GM21447 (cell line): Measurements from ENCODE around the gene CARD8.
"Not testable (repeated sequence)": the region's sequence is repeated elsewhere in the genome, so short reads cannot be mapped to it uniquely, and the experiment has no call there.

Experiments
- ATAC-seq: cut with Tn5 transposase; IDR thresholded peaks from one replicate; pipeline ENCODE4 v1.9.1; 2021; ENCODE audit not compliant: unreplicated experiment

CARD8 gene

DNA sequence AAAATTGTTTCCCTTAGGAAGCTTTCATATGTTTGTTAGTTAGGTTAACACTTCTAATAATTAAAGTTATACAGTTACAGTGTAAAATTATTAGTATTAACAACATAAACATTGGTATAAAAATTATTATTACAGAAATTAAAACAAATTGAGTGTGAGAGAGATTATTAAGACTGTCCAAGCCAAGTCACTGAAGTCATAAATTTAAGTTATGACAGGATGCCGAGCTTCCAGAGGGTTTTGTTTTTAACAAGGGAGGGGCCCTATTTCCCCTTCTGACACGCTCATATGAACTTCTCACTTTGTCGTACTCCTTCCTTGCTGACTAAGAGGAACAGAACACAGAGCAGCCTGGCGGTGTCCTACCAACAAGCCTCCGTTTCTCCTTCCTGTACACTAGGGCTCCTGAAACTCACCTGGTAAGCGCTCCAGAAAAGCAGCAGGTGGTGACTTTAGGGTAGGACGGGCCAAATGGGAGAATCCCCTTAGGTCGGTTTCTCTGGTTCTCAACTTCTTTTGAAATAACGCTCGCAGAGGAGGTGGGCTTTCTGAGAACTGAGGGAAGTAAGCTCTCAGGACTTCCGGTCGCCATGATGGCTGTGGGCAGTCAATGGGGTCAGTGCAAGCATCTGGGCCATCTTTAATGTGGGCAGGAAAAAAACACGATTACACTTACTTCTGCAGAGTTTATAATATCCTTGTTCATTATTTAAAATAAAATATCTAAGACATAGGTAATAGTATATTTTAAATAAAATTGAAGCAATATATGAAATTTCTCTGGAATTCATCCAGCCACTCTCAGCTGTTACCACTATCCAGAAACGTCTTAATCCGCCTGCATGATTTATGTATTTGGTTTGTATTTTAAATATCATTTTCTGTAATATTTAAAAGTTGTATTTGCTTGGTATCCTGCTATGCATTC, at the start of gene CARD8:
CARD8 (minus strand) TSS at position 537 of the 928 bp plus-strand sequence. CDS start 14,892 bp downstream, outside the sequence.
- ATAC-seq = peak; percentile 64

GRCh38 chr19:48303866-48304265, 48.2 kb upstream of the CARD8 start:
- no peak for ATAC-seq

GRCh38 chr19:48303367-48303766, 47.7 kb upstream of the CARD8 start:
- no peak for ATAC-seq

- no peak for ATAC-seq
Observed at GRCh38 chr19:48302600-48302959, 46.9 kb upstream of the CARD8 start.

DNA sequence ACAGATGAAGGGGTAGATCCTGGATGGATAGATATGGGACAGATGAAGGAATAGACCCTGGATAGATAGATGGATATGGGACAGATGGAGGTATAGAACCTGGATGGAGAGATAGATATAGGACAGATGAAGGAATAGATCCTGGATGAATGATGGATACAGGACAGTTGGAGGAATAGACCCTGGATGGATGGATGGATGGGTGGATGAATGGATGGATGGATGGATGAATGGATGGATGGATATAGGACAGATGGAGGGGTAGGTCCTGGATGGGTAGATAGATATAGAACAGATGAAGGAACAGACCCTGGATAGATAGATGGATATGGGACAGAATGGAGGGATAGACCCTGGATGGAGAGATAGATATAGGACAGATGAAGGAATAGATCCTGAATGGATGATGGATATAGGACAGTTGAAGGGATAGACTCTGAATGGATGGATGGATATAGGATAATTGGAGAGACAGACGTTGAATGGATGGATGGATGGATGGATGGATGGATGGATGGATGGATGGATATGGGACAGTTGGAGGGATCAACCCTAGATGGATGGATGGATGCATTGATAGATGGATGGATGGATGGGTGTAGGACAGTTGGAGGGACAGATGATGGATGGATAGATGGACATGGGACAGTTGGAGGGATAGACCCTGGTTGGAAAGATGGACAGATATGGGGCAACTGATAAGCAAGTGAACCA, 46.3 kb upstream of the CARD8 start:
- no peak for ATAC-seq

GRCh38 chr19:48297975-48298374, 42.3 kb upstream of the CARD8 start:
- no peak for ATAC-seq

GRCh38 chr19:48296963-48297734, 41.4 kb upstream of the CARD8 start:
- no peak for ATAC-seq

DNA sequence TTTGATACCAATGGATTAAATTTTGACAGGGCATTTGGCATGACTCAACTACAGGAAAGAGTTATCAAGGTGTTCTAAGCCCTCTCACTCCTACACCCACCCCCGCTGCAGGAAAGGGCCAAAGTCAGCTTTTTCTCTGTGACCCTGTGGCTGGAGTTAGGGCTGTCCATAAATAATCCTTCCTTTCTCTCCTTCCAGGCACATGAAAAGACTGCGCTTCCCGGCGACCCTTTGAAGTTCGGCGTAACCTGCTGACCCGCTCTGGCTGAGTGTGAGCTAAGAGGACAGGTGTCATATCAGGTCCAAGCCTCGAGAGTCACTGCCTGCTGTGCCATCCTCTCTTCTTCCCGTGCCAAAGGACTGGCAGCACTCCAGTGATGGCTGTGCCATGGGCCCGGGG, 39.7 kb upstream of the CARD8 start:
- ATAC-seq = no peak

DNA sequence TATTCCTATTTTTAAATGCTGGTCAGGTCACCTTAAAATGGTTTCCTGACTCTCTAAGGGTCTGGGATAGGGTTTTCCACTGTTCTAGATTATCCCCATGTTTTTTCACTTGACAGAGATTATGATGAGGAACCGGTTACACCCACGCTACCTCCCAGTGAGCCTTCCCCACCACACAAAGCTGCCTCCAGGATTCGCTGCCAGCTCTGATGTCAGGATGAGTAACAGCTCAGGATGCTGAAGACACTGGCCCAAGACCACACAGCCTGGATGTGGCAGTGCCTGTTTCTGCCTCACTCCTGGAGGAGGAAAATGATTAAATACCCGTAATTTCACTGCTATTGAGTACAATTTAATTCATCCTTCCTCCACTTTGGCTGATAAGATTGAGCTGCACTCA, 37.1 kb upstream of the CARD8 start:
- no peak for ATAC-seq

DNA sequence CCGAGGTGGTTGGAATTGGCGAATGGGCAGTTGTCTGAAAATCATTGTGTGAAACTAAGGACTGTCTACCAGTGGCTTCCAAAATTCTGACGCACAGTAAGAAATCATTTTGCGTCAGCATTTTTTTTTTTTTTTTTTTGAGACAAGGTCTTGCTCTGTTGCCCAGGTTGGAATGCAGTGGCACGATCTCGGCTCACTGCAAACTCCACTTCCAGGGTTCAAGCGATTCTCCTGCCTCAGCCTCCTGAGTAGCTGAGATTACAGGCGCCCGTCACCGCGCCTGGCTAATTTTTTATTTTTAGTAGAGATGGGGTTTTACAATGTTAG, 35.7 kb upstream of the CARD8 start:
- not testable (repeated sequence) for ATAC-seq

DNA sequence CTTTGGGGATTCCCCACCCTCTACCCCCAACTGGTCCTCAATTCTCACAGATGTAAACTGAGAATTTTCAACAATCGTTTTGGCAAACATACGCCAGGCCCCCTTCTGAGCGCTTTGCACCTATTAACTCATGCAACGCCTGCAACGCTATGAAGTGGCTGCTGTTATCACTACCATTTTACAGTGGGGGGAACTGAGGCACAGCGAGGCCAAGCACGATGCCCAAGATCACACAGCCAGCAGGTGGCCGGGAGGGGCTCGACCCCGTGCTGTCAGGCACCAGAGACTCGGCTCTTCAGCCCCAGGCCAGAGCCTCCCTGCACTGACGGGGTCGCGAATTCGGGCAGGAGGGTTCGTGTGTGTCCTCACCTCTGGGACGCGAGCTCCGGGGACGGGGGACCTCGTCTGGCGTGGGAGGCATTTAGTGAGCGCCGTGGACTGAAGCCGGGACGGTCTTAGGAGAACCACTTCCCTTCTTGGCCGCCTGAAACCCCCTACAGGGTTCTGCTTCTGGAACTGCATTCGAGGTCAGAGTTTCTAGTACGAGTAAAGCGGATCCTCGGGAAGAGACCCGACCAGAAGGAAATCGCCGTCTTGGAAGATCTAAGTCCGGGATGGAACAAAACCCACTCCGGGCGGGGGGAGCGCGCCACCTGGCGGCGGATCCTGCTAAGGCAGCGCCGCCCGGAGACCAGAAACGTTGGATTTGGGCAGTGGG, 35.2 kb upstream of the CARD8 start:
- no peak for ATAC-seq

- no peak for ATAC-seq
Observed at GRCh38 chr19:48290401-48290770, 34.7 kb upstream of the CARD8 start.

DNA sequence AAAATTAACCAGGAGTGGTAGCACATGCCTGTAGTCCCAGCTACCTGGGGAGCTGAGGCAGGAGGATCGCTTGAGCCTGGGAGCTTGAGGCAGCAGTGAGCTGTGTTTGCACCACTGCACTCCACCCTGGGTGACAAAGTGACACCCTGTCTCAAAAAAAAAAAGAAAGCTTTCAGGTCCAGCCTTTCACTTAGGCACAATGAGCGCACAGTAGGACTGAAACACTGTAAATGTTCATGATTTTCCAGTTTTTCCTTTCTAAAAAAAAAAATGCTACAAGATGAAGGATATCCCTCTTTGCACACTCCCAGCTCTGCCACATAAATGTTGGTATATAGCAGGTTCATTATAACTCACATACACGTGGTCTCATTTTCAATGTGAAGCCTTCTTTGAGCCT, 32.0 kb upstream of the CARD8 start:
- ATAC-seq = no peak

- no peak for ATAC-seq
Observed at GRCh38 chr19:48284896-48285295, 29.2 kb upstream of the CARD8 start.

DNA sequence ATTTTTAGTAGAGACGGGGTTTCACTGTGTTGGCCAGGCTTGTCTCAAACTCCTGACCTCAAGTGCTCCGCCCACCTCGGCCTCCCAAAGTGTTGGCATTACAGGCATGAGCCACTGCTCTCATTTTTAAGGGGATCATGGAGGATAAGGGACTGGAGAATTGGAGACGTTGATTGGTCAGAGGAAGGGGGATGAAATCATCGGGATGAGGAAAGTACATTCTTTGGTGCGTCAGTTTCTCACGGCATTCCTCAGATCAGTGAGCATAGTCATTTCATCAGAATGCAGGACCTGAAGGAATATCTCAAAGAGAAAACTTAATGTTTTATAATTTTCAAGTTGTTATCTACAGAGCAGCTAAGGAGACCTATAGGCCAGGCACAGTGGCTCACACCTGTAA, 28.2 kb upstream of the CARD8 start:
- ATAC-seq = no peak

DNA sequence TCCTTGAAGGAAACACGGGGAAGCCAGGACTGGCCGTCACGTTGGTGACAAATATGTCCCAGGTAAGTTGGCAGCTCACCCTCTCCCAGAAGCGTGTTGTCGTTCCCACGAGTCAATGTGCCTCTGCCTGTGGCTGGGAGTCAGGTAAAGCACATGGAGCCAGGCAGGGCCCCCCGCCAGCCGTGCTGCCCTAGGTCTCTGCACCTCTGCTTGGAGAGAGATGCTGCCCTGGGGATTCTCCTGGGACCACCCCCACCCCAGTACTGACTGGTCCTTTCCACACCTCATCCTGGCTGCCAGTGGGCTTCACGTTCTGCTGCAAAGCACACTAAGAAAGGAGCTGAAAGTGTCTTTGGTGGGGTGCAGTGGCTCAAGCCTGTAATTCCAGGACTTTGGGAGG, 24.0 kb upstream of the CARD8 start:
- no peak for ATAC-seq

DNA sequence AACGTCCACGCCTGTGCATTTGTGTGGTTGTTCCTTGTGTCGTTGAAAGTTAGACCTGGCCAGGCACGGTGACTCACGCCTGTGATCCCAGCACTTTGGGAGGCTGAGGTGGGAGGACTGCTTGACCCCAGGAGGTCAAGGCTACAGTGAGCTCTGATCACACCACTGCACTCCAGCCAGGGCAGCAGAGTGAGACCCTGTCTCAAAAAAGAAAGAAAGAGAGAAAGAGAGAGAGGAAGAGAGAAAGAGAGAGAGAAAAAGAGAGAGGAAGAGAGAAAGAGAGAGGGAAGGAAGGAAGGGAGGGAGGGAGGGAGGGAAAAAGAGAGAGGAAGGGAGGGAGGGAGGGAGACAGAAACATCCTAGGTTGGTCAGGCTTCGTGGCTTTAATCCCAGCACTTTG, 19.2 kb upstream of the CARD8 start:
- no peak for ATAC-seq

- no peak for ATAC-seq
Observed at GRCh38 chr19:48274173-48274572, 18.5 kb upstream of the CARD8 start.

GRCh38 chr19:48271531-48272151, 15.9 kb upstream of the CARD8 start:
- ATAC-seq = no peak

DNA sequence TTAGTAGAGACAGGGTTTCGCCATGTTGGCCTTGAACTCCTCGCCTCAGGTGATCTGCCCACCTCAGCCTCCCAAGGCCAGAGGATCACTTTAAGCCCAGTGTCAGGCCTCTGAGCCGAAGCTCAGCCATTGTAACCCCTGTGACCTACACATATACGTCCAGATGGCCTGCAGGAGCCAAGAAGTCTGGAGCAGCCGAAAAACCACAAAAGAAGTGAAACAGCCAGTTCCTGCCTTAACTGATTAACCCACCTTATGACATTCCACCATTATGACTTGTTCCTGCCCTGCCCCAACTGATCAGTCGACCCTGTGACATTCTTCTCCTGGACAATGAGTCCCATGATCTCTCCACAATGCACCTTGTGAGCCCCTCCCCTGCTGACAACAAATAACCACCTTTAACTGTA, 13.9 kb upstream of the CARD8 start:
- not testable (repeated sequence) for ATAC-seq

- not testable (repeated sequence) for ATAC-seq
Observed at GRCh38 chr19:48265326-48265725, 9.6 kb upstream of the CARD8 start.
